ENCODE results near the gene PAMR1.
A peak's percentile ranks its signal among the peaks of the same experiment; 100 is the strongest.

PAMR1 gene

GRCh38 chr11:35389897-35390465, 135.4 kb downstream of the PAMR1 start:
- H3K9ac ChIP-seq (ENCODE audit: low read length) = peak overlapping the region; percentile 20

DNA sequence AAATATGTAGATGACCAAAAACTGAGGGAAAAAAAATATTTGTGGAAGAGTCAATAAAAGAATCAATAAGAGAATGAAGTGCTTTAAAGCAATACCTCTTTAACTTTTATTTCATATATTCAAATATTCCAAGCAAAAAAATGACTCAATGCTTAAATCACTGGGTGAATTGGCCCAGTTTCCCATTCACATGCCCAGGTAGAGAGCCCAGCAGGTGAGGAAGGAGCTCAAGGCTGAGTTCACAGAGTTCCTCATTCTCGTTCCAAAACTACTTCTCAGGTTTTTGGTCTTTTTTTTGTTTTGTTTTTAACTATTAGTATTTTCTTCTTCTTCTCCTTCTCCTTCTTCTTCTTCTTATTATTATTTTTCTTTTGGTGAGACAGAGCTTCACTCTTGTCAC, 136.3 kb downstream of the PAMR1 start:
- DNase-seq = no peak
- no peak overlapping the region for H3K14ac ChIP-seq (ENCODE audit: low read length in 2 of 2)
- no peak overlapping the region for H4K8ac ChIP-seq (ENCODE audit: low read length)
- no peaks in the 10 kb centered on the region for H3K4me1 ChIP-seq (ENCODE audit: control insufficient read depth, insufficient read depth, low read depth, low read length)
- no peak overlapping the region for H3K4me2 ChIP-seq (ENCODE audit: low read length, poor library complexity, severe bottlenecking)
- no peak overlapping the region for H3K4ac ChIP-seq (ENCODE audit: low read depth in 1 of 2, low read length in 2 of 2)
- H3K79me1 ChIP-seq (replicated peaks; ENCODE audit: low read length, poor library complexity, severe bottlenecking) = no peaks in the 10 kb centered on the region
- no peak overlapping the region for H2BK15ac ChIP-seq (ENCODE audit: low read depth, poor library complexity, severe bottlenecking)
- H3K36me3 ChIP-seq (ENCODE audit: control insufficient read depth in 1 of 2, insufficient read depth in 2 of 2, low read depth in 1 of 2, low read length in 2 of 2) = peaks cover 0 to 18% of the 10 kb centered on the region in 2 experiments
- WGBS = no CpG with 5 or more reads among the region's 1 CpG
- no peak overlapping the region for H2AFZ ChIP-seq (ENCODE audit: low read depth, low read length)
- no peak overlapping the region for H2BK5ac ChIP-seq (ENCODE audit: low read depth, low read length, poor library complexity, severe bottlenecking)
- no peak overlapping the region for H2AK5ac ChIP-seq (ENCODE audit: low read length, severe bottlenecking)
- no peak overlapping the region for H3K9ac ChIP-seq (ENCODE audit: low read length)
- H3K4me3 ChIP-seq (ENCODE audit: insufficient read depth in 1 of 2, low read depth in 1 of 2, low read length in 2 of 2) = no peak overlapping the region
- H3K9me3 ChIP-seq (ENCODE audit: control insufficient read depth, low read length) = no peaks in the 10 kb centered on the region
- no peak overlapping the region for H3K23ac ChIP-seq (ENCODE audit: low read length in 2 of 2)
- H3K27me3 ChIP-seq (ENCODE audit: control insufficient read depth in 1 of 2, insufficient read depth in 1 of 2, low read length in 2 of 2) = peaks cover 0 to 15% of the 10 kb centered on the region in 2 experiments
- no peak overlapping the region for H4K91ac ChIP-seq (ENCODE audit: low read length)
- H2BK12ac ChIP-seq (ENCODE audit: low read length in 2 of 2) = no peak overlapping the region
- no peak overlapping the region for H3K18ac ChIP-seq (ENCODE audit: low read depth in 1 of 2, low read length in 2 of 2)
- no peak overlapping the region for H3K27ac ChIP-seq (ENCODE audit: low read length, poor library complexity, severe bottlenecking)
- no peak overlapping the region for H2BK120ac ChIP-seq (ENCODE audit: low read depth, low read length)

More at GRCh38 chr11:35389897-35390465, 135.4 kb downstream of the PAMR1 start:
- H3K18ac ChIP-seq (ENCODE audit: low read depth in 1 of 2, low read length in 2 of 2) = no peak overlapping the region
- no peaks in the 10 kb centered on the region for H3K9me3 ChIP-seq (ENCODE audit: control insufficient read depth, low read length)
- no peak overlapping the region for H2BK15ac ChIP-seq (ENCODE audit: low read depth, poor library complexity, severe bottlenecking)
- no peak overlapping the region for H4K91ac ChIP-seq (ENCODE audit: low read length)
- no peaks in the 10 kb centered on the region for H3K79me1 ChIP-seq (replicated peaks; ENCODE audit: low read length, poor library complexity, severe bottlenecking)
- no peak overlapping the region for H2AK5ac ChIP-seq (ENCODE audit: low read length, severe bottlenecking)
- WGBS = 95% methylated on average over 6 of the region's 6 CpGs
- H3K4me2 ChIP-seq (ENCODE audit: low read length, poor library complexity, severe bottlenecking) = no peak overlapping the region
- peaks cover 0 to 19% of the 10 kb centered on the region in 2 experiments for H3K36me3 ChIP-seq (ENCODE audit: control insufficient read depth in 1 of 2, insufficient read depth in 2 of 2, low read depth in 1 of 2, low read length in 2 of 2)
- H4K8ac ChIP-seq (ENCODE audit: low read length) = no peak overlapping the region
- no peak overlapping the region for H2BK120ac ChIP-seq (ENCODE audit: low read depth, low read length)
- no peak overlapping the region for H2AFZ ChIP-seq (ENCODE audit: low read depth, low read length)
- no peak overlapping the region for H3K4me3 ChIP-seq (ENCODE audit: insufficient read depth in 1 of 2, low read depth in 1 of 2, low read length in 2 of 2)
- H3K14ac ChIP-seq (ENCODE audit: low read length in 2 of 2) = no peak overlapping the region
- H2BK12ac ChIP-seq (ENCODE audit: low read length in 2 of 2) = no peak overlapping the region
- peaks cover 0 to 19% of the 10 kb centered on the region in 2 experiments for H3K27me3 ChIP-seq (ENCODE audit: control insufficient read depth in 1 of 2, insufficient read depth in 1 of 2, low read length in 2 of 2)
- no peaks in the 10 kb centered on the region for H3K4me1 ChIP-seq (ENCODE audit: control insufficient read depth, insufficient read depth, low read depth, low read length)
- no peak overlapping the region for H3K4ac ChIP-seq (ENCODE audit: low read depth in 1 of 2, low read length in 2 of 2)
- H2BK5ac ChIP-seq (ENCODE audit: low read depth, low read length, poor library complexity, severe bottlenecking) = no peak overlapping the region
- no peak overlapping the region for H3K23ac ChIP-seq (ENCODE audit: low read length in 2 of 2)
- no peak overlapping the region for H3K27ac ChIP-seq (ENCODE audit: low read length, poor library complexity, severe bottlenecking)
- no peak for DNase-seq

GRCh38 chr11:35388061-35388460, 137.4 kb downstream of the PAMR1 start:
- Histone ChIP-seq H3K4me2 (ENCODE audit: low read length, poor library complexity, severe bottlenecking) (no peak overlapping the region), H3K23ac (ENCODE audit: low read length in 2 of 2) (no peak overlapping the region), H3K36me3 (ENCODE audit: control insufficient read depth in 1 of 2, insufficient read depth in 2 of 2, low read depth in 1 of 2, low read length in 2 of 2) (peaks cover 0 to 17% of the 10 kb centered on the region in 2 experiments), H3K9me3 (ENCODE audit: control insufficient read depth, low read length) (no peaks in the 10 kb centered on the region), H3K79me1 (replicated peaks; ENCODE audit: low read length, poor library complexity, severe bottlenecking) (no peaks in the 10 kb centered on the region), H2AK5ac (ENCODE audit: low read length, severe bottlenecking) (no peak overlapping the region), H3K27ac (ENCODE audit: low read length, poor library complexity, severe bottlenecking) (no peak overlapping the region), H2BK15ac (ENCODE audit: low read depth, poor library complexity, severe bottlenecking) (no peak overlapping the region), H4K8ac (ENCODE audit: low read length) (no peak overlapping the region), H3K4me3 (ENCODE audit: insufficient read depth in 1 of 2, low read depth in 1 of 2, low read length in 2 of 2) (no peak overlapping the region), H3K18ac (ENCODE audit: low read depth in 1 of 2, low read length in 2 of 2) (no peak overlapping the region), H2AFZ (ENCODE audit: low read depth, low read length) (no peak overlapping the region), H3K4me1 (ENCODE audit: control insufficient read depth, insufficient read depth, low read depth, low read length) (no peaks in the 10 kb centered on the region), H3K27me3 (ENCODE audit: control insufficient read depth in 1 of 2, insufficient read depth in 1 of 2, low read length in 2 of 2) (peaks cover 0 to 7% of the 10 kb centered on the region in 2 experiments), H3K14ac (ENCODE audit: low read length in 2 of 2) (no peak overlapping the region), H2BK12ac (ENCODE audit: low read length in 2 of 2) (no peak overlapping the region), H2BK120ac (ENCODE audit: low read depth, low read length) (no peak overlapping the region), H3K9ac (ENCODE audit: low read length) (peak overlapping the region; percentile 46), H3K4ac (ENCODE audit: low read depth in 1 of 2, low read length in 2 of 2) (no peak overlapping the region), H4K91ac (ENCODE audit: low read length) (no peak overlapping the region), H2BK5ac (ENCODE audit: low read depth, low read length, poor library complexity, severe bottlenecking) (no peak overlapping the region)
- 100% methylated on average over 2 of the region's 5 CpGs for WGBS
- no peak for DNase-seq

GRCh38 chr11:35387111-35387982, 138.1 kb downstream of the PAMR1 start:
- no peak overlapping the region for H3K4me2 ChIP-seq (ENCODE audit: low read length, poor library complexity, severe bottlenecking)
- H2BK12ac ChIP-seq (ENCODE audit: low read length in 2 of 2) = no peak overlapping the region
- H3K9ac ChIP-seq (ENCODE audit: low read length) = peak overlapping the region; percentile 46
- H3K79me1 ChIP-seq (replicated peaks; ENCODE audit: low read length, poor library complexity, severe bottlenecking) = no peaks in the 10 kb centered on the region
- no peaks in the 10 kb centered on the region for H3K27me3 ChIP-seq (ENCODE audit: control insufficient read depth in 1 of 2, insufficient read depth in 1 of 2, low read length in 2 of 2)
- no peak overlapping the region for H2AFZ ChIP-seq (ENCODE audit: low read depth, low read length)
- no peak overlapping the region for H2BK15ac ChIP-seq (ENCODE audit: low read depth, poor library complexity, severe bottlenecking)
- H3K36me3 ChIP-seq (ENCODE audit: control insufficient read depth in 1 of 2, insufficient read depth in 2 of 2, low read depth in 1 of 2, low read length in 2 of 2) = peaks cover 0 to 14% of the 10 kb centered on the region in 2 experiments
- H3K4ac ChIP-seq (ENCODE audit: low read depth in 1 of 2, low read length in 2 of 2) = no peak overlapping the region
- H3K4me3 ChIP-seq (ENCODE audit: insufficient read depth in 1 of 2, low read depth in 1 of 2, low read length in 2 of 2) = no peak overlapping the region
- no peak overlapping the region for H4K91ac ChIP-seq (ENCODE audit: low read length)
- H3K18ac ChIP-seq (ENCODE audit: low read depth in 1 of 2, low read length in 2 of 2) = no peak overlapping the region
- DNase-seq = no peak
- H3K14ac ChIP-seq (ENCODE audit: low read length in 2 of 2) = no peak overlapping the region
- no peak overlapping the region for H2AK5ac ChIP-seq (ENCODE audit: low read length, severe bottlenecking)
- H2BK120ac ChIP-seq (ENCODE audit: low read depth, low read length) = no peak overlapping the region
- H2BK5ac ChIP-seq (ENCODE audit: low read depth, low read length, poor library complexity, severe bottlenecking) = no peak overlapping the region
- no peak overlapping the region for H3K23ac ChIP-seq (ENCODE audit: low read length in 2 of 2)
- 75% methylated on average over 2 of the region's 4 CpGs for WGBS
- no peak overlapping the region for H4K8ac ChIP-seq (ENCODE audit: low read length)
- no peak overlapping the region for H3K27ac ChIP-seq (ENCODE audit: low read length, poor library complexity, severe bottlenecking)
- no peaks in the 10 kb centered on the region for H3K9me3 ChIP-seq (ENCODE audit: control insufficient read depth, low read length)
- no peaks in the 10 kb centered on the region for H3K4me1 ChIP-seq (ENCODE audit: control insufficient read depth, insufficient read depth, low read depth, low read length)

All from mesenchymal stem cell (in vitro differentiated cells and primary cell).